K562 (cell line): ENCODE results near the gene TRDMT1. TPM values are rescaled to one million over a fixed set of nuclear protein-coding genes. Genes with fewer than 3 reads are reported as not detected.
"Not testable (repeated sequence)": the region's sequence is repeated elsewhere in the genome, so short reads cannot be mapped to it uniquely, and the experiment has no call there.

Experiments used
- ATAC-seq: fragments of 200-7000 bp; cut with Tn5 transposase; 3 replicates; pipeline ENCODE4 v1.9.1; 2020; ENCODE audit warnings: moderate library complexity
- BruUV-seq: library from RNA; stranded (reverse); fragments of 400-500 nt; replicated peaks from 2 replicates; lab custom pipeline; 2021; lab: Mats Ljungman, UMichigan
- CTCF ChIA-PET: fragments of 300-600 bp; formaldehyde crosslinking; extraction: SDS; loops from one replicate; lab custom pipeline; 2021; ENCODE audit warnings: low intra/inter-chr PET ratio; lab: Yijun Ruan, JAX
- POLR2A ChIA-PET: fragments of 300-600, 350-650 bp; sonication (Branson Sonifier 250); formaldehyde crosslinking; extraction: SDS; loops from one replicate; lab custom pipeline; 2021; ENCODE audit warnings: antibody characterized with exemption, inconsistent platforms; lab: Yijun Ruan, JAX
- DNase-seq, 4 experiments: peaks; one replicate each; pipeline versions ENCODE4 v3.0.0 to v3.0.0-alpha.2; 2011 to 2018; ENCODE audit warnings: low spot score in 3 of 4, mixed read lengths in 3 of 4; ENCODE audit errors: extremely low read depth in 1 of 4
- FAIRE-seq: peaks from 2 replicates; lab custom pipeline; 2011; peaks lifted over from hg19 to GRCh38; lab: Jason Lieb, UNC
- H2AFZ ChIP-seq: 2 replicates; pipeline ENCODE4 v1.6.0; 2011; ENCODE audit warnings: low read depth, low read length, control low read depth, inconsistent platforms
- H3K27ac ChIP-seq: fragments of 200-600 bp; 3 replicates; pipeline ENCODE4 v1.8.0; 2011; ENCODE audit warnings: low read depth, mild to moderate bottlenecking, control low read depth, inconsistent platforms, low read length, moderate library complexity, mixed read lengths; ENCODE audit errors: extremely low read depth
- H3K27me3 ChIP-seq, 2 experiments: fragments of 300-600 bp in 1 of 2; 2 replicates in 1 of 2; 3 replicates in 1 of 2; pipeline versions ENCODE4 v1.6.0 to v1.8.0; 2011; ENCODE audit warnings: inconsistent platforms in 2 of 2, low read length in 2 of 2, mild to moderate bottlenecking in 1 of 2, mixed read lengths in 1 of 2, moderate library complexity in 1 of 2; ENCODE audit not compliant: control insufficient read depth in 2 of 2, insufficient read depth in 2 of 2
- H3K36me3 ChIP-seq: fragments of 300-600 bp; 3 replicates; pipeline ENCODE4 v1.8.0; 2011; ENCODE audit warnings: mild to moderate bottlenecking, low read length, inconsistent platforms; ENCODE audit not compliant: control insufficient read depth, insufficient read depth
- H3K4me1 ChIP-seq, 2 experiments: fragments of 200-600 bp in 1 of 2; replicated peaks in 1 of 2; 2 replicates in 1 of 2; 3 replicates in 1 of 2; pipeline versions ENCODE4 v1.5.1 to v1.8.0; 2011; ENCODE audit warnings: inconsistent platforms in 2 of 2, low read length in 2 of 2, mild to moderate bottlenecking in 1 of 2, mixed read lengths in 1 of 2, moderate library complexity in 1 of 2; ENCODE audit not compliant: control insufficient read depth in 2 of 2, insufficient read depth in 2 of 2
- H3K4me2 ChIP-seq: 2 replicates; pipeline ENCODE4 v1.6.1; 2011; ENCODE audit warnings: low read length, control low read depth, inconsistent platforms, mixed read lengths; ENCODE audit not compliant: insufficient read depth
- H3K4me3 ChIP-seq: fragments of 200-600 bp; sonication (generic), shearing (Covaris generic); 2 replicates; pipeline ENCODE4 v1.5.1; 2016; ENCODE audit warnings: control low read depth, inconsistent platforms
- H3K79me2 ChIP-seq: fragments of 200-600 bp; 3 replicates; pipeline ENCODE4 v1.8.0; 2011; ENCODE audit warnings: low read length, inconsistent platforms; ENCODE audit not compliant: control insufficient read depth, insufficient read depth
- H3K9ac ChIP-seq, 2 experiments: 2 replicates each; pipeline versions ENCODE4 v1.6.0 to v1.6.1; 2011; ENCODE audit warnings: low read depth in 2 of 2, low read length in 2 of 2, control low read depth in 1 of 2, inconsistent platforms in 1 of 2, mild to moderate bottlenecking in 1 of 2, mixed read lengths in 1 of 2; ENCODE audit not compliant: insufficient read depth in 1 of 2
- H3K9me1 ChIP-seq: one replicate; pipeline ENCODE4 v1.6.0; 2011; ENCODE audit warnings: inconsistent platforms, mild to moderate bottlenecking, low read length, moderate library complexity; ENCODE audit not compliant: control insufficient read depth, insufficient read depth
- H3K9me3 ChIP-seq: replicated peaks from 2 replicates; pipeline ENCODE4 v1.5.1; 2011; ENCODE audit warnings: low read depth, low read length, inconsistent platforms; ENCODE audit not compliant: control insufficient read depth, insufficient read depth
- H4K20me1 ChIP-seq: replicated peaks from 2 replicates; pipeline ENCODE4 v1.6.1; 2011; ENCODE audit warnings: low read length, inconsistent platforms, mixed read lengths; ENCODE audit not compliant: control insufficient read depth, insufficient read depth
- ILF3 ChIP-seq: fragments of 450-650 bp; IDR thresholded peaks from 2 replicates; pipeline ENCODE4 v1.6.1; 2018; ENCODE audit warnings: antibody characterized with exemption, mild to moderate bottlenecking, moderate library complexity, borderline replicate concordance
- MYNN ChIP-seq, 2 experiments: sonication (generic); formaldehyde crosslinking in 1 of 2; IDR thresholded peaks; 2 replicates each; pipeline versions ENCODE4 v1.5.0 to v1.6.1; 2016 to 2020; ENCODE audit warnings: antibody characterized with exemption in 1 of 2, missing genetic modification reagents in 1 of 2
- XRCC5 ChIP-seq: fragments of 200-400 bp; formaldehyde crosslinking; IDR thresholded peaks from 2 replicates; pipeline ENCODE4 v1.6.1; 2017; ENCODE audit warnings: low read depth, mild to moderate bottlenecking, low read length
- ZNF134 ChIP-seq: fragments of 250-450 bp; sonication (Bioruptor Pico); conservative IDR thresholded peaks from 2 replicates; pipeline ENCODE4 v1.4.0; 2020
- ZNF274 ChIP-seq: IDR thresholded peaks from 2 replicates; pipeline ENCODE4 v1.6.1; 2011; ENCODE audit warnings: low read depth, mild to moderate bottlenecking, low read length, moderate library complexity, borderline replicate concordance
- WGBS: fragments of 100-300 bp; shearing (Covaris generic); methylation state at CpG from one replicate; pipeline ENCODE4 v1.1.6; 2016; ENCODE audit warnings: low coverage, mixed read lengths; ENCODE audit not compliant: insufficient coverage; ENCODE audit errors: missing lambda C conversion rate; 5-methylcytosine and 5-hydroxymethylcytosine counted together
- in situ Hi-C: fragments of 300-500 bp; cut with MboI; formaldehyde crosslinking; loops from 4 replicates; pipeline ENCODE4 v1.15.0; 2018; ENCODE audit warnings: inconsistent platforms, mixed read lengths
- intact Hi-C: fragments of 100-400 bp; cut with micrococcal nuclease; formaldehyde crosslinking; loops from 2 replicates; pipeline ENCODE4 v1.14.2; 2022
- polyA plus RNA-seq, 8 experiments: library from polyadenylated mRNA; depleted of rRNA in 4 of 8; stranded (reverse) in 5 of 8; unstranded in 3 of 8; fragments of >200 nt; fragmentation: Nextera tagmentation in 2 of 8; fragmentation: Illumina TruSeq in 1 of 8; extraction: Ambion mirVana in 2 of 8; extraction: Trizol in 1 of 8; gene quantifications; 2 replicates each; pipeline versions ENCODE4 v1.2.1 to v1.2.3, GENCODE V29; 2011 to 2014; ENCODE audit warnings: inconsistent platforms in 1 of 8, missing spikeins in 1 of 8
- total RNA-seq, 7 experiments: library from RNA; depleted of rRNA in 6 of 7; stranded (reverse); fragments of >200 nt in 6 of 7; fragmentation: Illumina TruSeq in 2 of 7; extraction: Trizol in 2 of 7; gene quantifications; 2 replicates each; pipeline versions ENCODE4 v1.2.1 to v1.2.3, GENCODE V29; 2011 to 2021; ENCODE audit warnings: low replicate concordance in 1 of 7
- TF ChIP-seq, protein P1 (sequence below), 2 experiments: IDR thresholded peaks in 1 of 2; conservative IDR thresholded peaks in 1 of 2; 2 replicates each; pipeline ENCODE4 v1.6.1; 2016; ENCODE audit warnings: low read depth in 2 of 2, mild to moderate bottlenecking in 1 of 2, missing compliant biosample characterization in 1 of 2, missing genetic modification characterization in 1 of 2, moderate library complexity in 1 of 2
- TF ChIP-seq, protein P2 (sequence below): sonication (generic); formaldehyde crosslinking; IDR thresholded peaks from 2 replicates; pipeline ENCODE4 v1.8.0; 2022; ENCODE audit warnings: missing genetic modification reagents, mild to moderate bottlenecking, borderline replicate concordance
- TF ChIP-seq, protein P3 (sequence below), 3 experiments: IDR thresholded peaks in 2 of 3; conservative IDR thresholded peaks in 1 of 3; 2 replicates each; pipeline ENCODE4 v1.5.1; 2011 to 2012; ENCODE audit warnings: low read length in 3 of 3, mild to moderate bottlenecking in 3 of 3, control low read depth in 2 of 3, improper control_type of control experiment in 1 of 3, inconsistent platforms in 1 of 3, low read depth in 1 of 3, mixed read lengths in 1 of 3, moderate library complexity in 1 of 3; ENCODE audit not compliant: insufficient read depth in 2 of 3

The TRDMT1 gene
- total and polyA plus RNA-seq, 9 of the 15 experiments (the other 6 are each of a cell fraction or from before 2014, with no cell fraction given) = 5.4 to 12.6 (median 9.3) TPM

DNA sequence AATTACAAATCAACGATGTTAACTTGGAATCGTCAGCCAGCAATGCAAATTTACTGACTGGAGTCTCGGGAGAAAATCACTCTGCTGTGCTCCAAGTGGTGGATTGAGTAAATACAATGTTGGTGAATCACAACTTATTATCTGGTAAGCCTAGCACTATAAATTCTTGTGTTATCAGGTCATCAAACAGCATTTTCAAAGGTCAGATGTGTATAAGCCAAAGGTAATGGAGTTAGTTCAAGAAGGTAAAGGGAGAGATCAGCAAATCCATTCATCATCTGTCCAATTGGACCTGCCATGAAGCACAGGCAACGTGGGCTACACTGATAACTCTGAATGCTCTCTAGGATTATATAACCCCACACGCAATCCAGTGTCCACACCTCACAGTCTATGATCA is 85.8 kb downstream of the TRDMT1 start (continued):
- TF ChIP-seq, protein P1, sequence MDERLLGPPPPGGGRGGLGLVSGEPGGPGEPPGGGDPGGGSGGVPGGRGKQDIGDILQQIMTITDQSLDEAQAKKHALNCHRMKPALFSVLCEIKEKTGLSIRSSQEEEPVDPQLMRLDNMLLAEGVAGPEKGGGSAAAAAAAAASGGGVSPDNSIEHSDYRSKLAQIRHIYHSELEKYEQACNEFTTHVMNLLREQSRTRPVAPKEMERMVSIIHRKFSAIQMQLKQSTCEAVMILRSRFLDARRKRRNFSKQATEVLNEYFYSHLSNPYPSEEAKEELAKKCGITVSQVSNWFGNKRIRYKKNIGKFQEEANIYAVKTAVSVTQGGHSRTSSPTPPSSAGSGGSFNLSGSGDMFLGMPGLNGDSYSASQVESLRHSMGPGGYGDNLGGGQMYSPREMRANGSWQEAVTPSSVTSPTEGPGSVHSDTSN (CRISPR knock-in tag; IDR thresholded peaks at IDR 0.05; ENCODE audit: low read depth) = no peak
- TF ChIP-seq, protein P1 (tag; conservative IDR thresholded peaks at IDR 0.05; ENCODE audit: low read depth) = peak; percentile 76
- TF ChIP-seq XRCC5 (no peak), ZNF274 (no peak), ILF3 (no peak), MYNN (IDR thresholded peaks at IDR 0.05) (no peak), MYNN (CRISPR knock-in tag; IDR thresholded peaks at IDR 0.05) (no peak), ZNF134 (CRISPR knock-in tag) (no peak)
- TF ChIP-seq, protein P2, sequence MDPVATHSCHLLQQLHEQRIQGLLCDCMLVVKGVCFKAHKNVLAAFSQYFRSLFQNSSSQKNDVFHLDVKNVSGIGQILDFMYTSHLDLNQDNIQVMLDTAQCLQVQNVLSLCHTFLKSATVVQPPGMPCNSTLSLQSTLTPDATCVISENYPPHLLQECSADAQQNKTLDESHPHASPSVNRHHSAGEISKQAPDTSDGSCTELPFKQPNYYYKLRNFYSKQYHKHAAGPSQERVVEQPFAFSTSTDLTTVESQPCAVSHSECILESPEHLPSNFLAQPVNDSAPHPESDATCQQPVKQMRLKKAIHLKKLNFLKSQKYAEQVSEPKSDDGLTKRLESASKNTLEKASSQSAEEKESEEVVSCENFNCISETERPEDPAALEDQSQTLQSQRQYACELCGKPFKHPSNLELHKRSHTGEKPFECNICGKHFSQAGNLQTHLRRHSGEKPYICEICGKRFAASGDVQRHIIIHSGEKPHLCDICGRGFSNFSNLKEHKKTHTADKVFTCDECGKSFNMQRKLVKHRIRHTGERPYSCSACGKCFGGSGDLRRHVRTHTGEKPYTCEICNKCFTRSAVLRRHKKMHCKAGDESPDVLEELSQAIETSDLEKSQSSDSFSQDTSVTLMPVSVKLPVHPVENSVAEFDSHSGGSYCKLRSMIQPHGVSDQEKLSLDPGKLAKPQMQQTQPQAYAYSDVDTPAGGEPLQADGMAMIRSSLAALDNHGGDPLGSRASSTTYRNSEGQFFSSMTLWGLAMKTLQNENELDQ (CRISPR knock-in tag) = no peak
- TF ChIP-seq, protein P3, sequence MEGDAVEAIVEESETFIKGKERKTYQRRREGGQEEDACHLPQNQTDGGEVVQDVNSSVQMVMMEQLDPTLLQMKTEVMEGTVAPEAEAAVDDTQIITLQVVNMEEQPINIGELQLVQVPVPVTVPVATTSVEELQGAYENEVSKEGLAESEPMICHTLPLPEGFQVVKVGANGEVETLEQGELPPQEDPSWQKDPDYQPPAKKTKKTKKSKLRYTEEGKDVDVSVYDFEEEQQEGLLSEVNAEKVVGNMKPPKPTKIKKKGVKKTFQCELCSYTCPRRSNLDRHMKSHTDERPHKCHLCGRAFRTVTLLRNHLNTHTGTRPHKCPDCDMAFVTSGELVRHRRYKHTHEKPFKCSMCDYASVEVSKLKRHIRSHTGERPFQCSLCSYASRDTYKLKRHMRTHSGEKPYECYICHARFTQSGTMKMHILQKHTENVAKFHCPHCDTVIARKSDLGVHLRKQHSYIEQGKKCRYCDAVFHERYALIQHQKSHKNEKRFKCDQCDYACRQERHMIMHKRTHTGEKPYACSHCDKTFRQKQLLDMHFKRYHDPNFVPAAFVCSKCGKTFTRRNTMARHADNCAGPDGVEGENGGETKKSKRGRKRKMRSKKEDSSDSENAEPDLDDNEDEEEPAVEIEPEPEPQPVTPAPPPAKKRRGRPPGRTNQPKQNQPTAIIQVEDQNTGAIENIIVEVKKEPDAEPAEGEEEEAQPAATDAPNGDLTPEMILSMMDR (IDR thresholded peaks at IDR 0.05 in 2 of 3, conservative IDR thresholded peaks at IDR 0.05 in 1 of 3; ENCODE audit: insufficient read depth in 2 of 3, low read depth in 1 of 3, low read length in 3 of 3) = peak in 1 of 3 experiments; percentile 19; a peak in 1 of 6 replicates

DNA sequence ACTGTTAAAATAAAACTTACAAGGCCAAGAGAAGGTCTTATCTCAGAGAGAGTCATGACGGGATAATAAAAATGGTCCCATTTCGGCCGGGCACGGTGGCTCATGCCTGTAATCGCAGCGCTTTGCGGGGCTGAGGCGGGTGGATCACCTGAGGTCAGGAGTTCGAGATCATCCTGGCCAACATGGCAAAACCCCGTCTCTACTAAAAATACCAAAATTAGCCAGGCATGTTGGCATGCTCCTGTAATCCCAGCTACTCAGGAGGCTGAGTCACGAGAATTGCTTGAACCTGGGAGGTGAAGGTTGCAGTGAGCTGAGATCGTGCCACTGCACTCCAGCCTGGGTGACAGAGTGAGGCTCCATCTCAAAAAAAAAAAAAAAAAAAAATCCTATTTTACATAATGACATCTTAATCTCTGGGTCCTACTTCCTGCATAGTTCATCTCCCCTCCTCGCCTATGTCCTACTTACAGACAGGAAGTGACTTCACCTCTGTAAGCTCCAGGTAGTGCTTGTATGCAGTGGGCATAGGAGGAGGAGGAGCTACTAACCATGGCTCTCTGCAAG is 86.5 kb downstream of the TRDMT1 start:
- H3K36me3 ChIP-seq, H2AFZ ChIP-seq, FAIRE-seq, H4K20me1 ChIP-seq, H3K27me3 ChIP-seq, H3K9ac ChIP-seq, ATAC-seq, H3K4me1 ChIP-seq, CTCF ChIA-PET, H3K9me1 ChIP-seq, H3K27ac ChIP-seq, DNase-seq, in situ Hi-C loops, H3K9me3 ChIP-seq, POLR2A ChIA-PET, H3K4me2 ChIP-seq, H3K79me2 ChIP-seq, BruUV-seq, H3K4me3 ChIP-seq: not testable (repeated sequence)
- intact Hi-C loops = loop anchor here (5.0 kb wide), 1 partner anchor 88 kb away; no protein-coding TSS in a partner anchor
- 63% methylated on average over 13 of the region's 13 CpGs for WGBS
